GM19324 (cell line): ENCODE results near the gene NPC2.

ENCODE experiments used
- ATAC-seq: cut with Tn5 transposase; IDR thresholded peaks from one replicate; pipeline ENCODE4 v1.9.1; 2021; ENCODE audit warnings: mild to moderate bottlenecking, moderate library complexity; ENCODE audit not compliant: unreplicated experiment, low FRiP score

NPC2 gene

DNA sequence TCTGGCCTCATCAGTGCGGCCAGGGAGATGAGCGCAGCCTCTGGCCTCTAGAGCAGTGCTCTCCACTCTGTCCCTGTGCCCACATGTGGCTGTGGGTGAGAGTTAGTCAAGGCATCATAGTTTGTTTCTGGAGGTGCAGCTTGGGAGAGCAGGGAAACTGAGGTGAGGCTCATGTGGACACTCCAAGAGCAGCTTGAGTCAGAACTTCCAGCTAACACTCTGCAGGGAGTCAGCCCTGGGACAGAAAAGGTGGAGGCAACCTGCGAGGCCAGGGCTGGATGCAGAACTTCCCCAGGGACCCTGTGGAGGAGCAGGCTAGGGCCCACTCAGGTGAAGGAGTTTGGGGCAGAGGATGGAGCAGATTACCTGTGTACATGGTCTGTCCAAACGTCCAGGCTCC, 11.3 kb upstream of the NPC2 start:
- ATAC-seq, result no peak

DNA sequence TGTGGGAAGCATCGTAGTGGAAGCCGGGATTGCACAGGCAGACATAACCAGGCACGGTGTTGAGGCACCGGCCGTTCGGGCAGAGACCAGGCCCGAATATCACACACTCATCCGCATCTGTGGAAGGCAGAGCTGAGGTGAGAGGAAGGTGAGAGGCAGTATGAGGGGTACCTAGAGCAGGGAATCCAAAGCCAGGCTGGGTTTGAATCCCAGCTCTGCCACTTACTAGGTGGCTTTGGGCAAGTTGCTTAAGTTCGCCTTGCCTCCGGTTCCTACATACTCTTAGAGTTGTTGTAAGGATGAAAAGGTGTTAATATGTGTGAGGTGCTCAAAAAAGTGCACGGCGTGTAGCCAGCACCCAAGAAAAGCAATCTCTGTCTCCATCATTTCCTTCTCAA, 10.8 kb upstream of the NPC2 start:
- ATAC-seq, result no peak

DNA sequence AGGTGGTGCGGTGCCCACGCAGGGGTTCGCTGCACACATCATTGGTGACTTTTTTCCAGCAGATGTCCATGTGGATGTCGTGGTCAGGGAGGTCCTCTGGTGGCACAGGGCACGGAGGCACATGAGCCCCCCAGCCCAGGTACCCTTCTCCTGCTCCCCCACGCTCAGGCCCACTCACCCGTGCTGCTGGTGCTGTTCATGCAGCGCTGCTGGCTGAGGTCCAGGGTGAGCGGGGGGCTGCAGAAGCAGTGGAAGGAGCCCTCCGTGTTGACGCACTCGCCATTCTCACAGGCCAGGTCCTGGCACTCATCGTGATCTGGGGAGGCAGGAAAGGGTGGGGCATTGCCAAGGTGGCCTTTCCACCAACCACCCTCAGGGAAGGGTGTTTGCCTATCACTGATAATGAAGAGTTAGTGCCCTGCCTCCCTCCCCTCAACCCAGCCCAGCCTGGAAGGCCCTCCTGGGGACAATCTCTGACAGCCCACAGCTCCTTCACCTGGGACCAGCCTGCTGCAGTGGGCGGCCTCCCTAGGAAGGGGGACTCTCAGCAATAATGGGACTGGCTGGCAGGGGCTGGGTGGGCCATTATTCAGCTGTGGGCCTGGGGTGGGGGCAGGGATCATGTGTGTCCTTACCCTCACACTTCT, 10.3 kb upstream of the NPC2 start:
- ATAC-seq, result no peak

DNA sequence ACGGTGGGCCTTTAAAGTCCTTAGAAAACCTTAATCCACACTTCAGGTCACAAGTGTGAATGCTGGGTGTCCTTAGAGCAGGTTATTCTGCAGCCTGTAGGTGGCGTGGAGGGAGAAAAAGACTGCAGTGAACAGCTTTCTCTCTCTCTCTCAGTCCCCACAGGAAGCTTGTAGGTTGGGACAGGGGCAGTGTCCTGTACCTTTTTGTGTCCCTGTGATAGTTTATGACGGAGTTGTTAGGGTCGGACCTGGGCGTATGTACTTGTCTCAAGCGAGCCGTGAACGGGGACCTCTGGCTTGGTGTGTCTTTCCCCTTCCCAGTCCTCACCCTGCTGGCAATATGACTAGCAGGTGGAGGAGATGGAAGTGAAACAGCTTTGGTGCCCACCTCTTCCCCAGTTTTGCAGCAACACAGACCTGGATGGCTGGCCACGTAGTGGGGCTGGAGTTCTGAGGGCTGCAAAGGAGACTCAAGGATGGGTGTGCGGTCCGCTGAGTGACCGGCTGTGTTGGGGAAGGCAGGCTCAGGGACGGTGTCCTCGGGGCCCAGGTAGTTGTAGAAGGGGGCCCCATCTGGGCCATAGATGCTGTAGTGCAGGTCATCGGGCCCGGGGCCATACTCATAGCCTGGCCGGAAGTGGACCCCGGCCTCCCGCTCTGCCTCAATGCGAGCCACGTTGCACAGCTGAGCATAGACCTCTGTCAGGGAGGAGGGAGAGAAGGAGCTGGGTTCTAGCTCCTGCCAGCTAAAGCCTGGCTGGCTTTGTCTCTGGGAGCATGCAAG, 9.3 kb upstream of the NPC2 start:
- ATAC-seq, result no peak

DNA sequence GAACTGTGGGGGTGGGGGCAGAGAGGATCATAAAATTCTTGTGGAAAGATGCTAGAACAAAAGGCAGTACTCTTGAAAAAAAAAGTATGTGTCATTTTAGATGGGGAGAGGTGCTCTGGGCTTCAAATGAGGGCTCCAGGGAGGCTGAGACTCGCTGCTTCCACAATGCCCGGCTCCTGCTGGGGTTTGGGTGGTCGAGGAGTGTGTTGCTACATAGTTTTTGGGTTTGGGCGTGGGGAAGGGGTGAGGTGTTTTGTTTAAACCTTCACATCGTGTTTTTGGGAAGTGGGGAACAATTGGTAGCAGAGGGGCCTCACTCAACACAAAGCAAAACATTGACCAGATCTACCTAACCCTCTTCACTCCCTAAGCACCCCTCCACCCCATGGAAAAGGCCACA, 8.6 kb upstream of the NPC2 start:
- ATAC-seq, result no peak

- ATAC-seq, result no peak
Observed at GRCh38 chr14:74501135-74501614, 8.1 kb upstream of the NPC2 start.

GRCh38 chr14:74500417-74501134, 7.5 kb upstream of the NPC2 start:
- no peak for ATAC-seq

GRCh38 chr14:74495356-74495755, 2.3 kb upstream of the NPC2 start:
- ATAC-seq, result no peak

- ATAC-seq, result peak; percentile 91
Observed at GRCh38 chr14:74493343-74494261, 497 bp upstream of the NPC2 start, which contains the start of gene ISCA2. TSS of gene ISCA2 (plus strand) at chr14:74493765. CDS start at chr14:74493775, 10 bp downstream.

- no peak for ATAC-seq
Observed at GRCh38 chr14:74491956-74492775, 939 bp downstream of the NPC2 start.

- ATAC-seq, result no peak
Observed at GRCh38 chr14:74490486-74490885, 2.6 kb downstream of the NPC2 start.

DNA sequence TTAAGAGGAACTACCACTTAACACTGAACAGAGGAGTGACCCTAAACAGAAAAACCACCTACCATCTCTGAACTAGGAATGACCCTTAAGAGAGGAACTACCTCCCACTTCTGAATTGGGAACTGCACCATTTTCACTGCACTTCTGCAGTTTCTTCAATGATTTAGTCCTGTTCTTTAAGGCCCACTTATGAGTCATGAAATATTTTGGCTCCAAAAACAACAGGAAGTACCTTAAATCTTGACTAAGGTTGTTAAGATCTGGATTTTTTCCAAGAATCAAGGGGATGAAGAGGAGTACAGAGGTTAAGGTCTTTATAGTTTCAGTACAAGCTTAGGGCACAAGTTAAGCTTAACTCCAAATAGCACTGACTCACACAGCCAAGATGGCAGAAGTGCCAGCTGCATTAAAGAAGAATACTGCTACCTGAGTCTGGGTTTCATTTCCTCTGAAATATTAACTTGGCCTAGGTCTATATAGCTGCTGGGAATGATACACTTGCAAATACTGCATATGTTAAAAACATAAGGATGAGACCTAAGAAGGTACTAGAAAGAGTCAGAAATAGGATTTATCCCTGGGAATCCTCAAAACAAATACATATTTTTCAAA, 4.2 kb downstream of the NPC2 start:
- no peak for ATAC-seq

DNA sequence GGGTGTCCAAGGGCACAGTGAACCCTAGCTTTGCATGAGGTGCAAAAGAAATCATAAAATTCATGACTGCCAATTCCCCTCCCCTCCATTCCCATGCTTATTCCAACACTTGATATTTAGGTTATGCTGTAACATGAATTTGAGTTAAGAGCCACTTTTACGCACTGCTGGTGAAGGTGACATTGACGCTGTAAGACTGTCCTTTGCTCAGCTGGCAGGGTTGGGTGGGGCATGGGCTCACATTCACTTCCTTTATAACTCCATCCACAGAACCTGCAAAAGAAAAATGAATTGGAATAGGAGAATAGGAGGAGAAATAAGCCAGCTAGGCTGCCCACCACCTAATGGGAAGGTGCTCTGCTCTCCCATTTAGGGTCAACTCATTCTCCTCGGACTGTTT, 6.9 kb downstream of the NPC2 start:
- ATAC-seq, result no peak

- ATAC-seq, result no peak
Observed at GRCh38 chr14:74483321-74483720, 9.8 kb downstream of the NPC2 start.

DNA sequence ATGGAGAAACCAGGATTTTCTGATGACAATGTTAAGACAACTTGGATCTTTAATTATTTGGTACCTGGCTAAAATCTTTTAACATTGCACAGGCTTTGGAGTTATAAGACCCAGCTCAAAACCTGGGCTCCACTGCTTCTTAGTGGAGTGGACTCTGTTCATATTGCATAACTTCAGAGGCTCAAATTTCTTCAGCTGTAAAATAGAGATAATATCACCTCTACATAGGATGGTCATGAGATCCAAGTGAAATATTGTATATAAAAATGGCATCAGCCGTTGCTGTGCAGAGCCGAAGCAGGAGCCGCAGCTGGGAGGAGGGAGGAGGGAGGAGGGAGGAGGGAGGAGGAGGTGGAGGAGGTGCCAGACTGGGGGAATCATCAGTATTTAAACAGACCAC, 10.5 kb downstream of the NPC2 start:
- no peak for ATAC-seq

DNA sequence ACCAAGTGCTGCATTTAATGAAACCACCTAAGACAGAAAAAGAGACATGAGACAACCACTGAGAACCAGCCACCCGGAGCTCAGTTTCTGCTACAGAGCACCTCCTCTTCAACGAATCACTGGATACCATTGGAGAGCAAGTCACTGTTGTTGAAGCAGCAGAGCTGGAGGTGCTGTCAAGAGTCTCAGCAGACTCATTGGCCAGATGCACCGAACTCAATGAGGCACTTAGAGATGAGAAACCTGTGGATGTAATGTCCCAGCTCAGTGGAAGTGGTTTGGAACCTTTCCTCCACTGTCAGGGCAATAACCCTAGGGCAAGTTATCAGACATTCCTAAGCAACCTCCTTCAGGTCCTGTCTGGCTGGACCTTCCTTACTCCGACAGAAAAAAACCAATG, 13.1 kb downstream of the NPC2 start:
- ATAC-seq, result no peak

GRCh38 chr14:74478996-74479635, 14.0 kb downstream of the NPC2 start:
- no peak for ATAC-seq

GRCh38 chr14:74476607-74477006, 16.5 kb downstream of the NPC2 start:
- ATAC-seq, result no peak

DNA sequence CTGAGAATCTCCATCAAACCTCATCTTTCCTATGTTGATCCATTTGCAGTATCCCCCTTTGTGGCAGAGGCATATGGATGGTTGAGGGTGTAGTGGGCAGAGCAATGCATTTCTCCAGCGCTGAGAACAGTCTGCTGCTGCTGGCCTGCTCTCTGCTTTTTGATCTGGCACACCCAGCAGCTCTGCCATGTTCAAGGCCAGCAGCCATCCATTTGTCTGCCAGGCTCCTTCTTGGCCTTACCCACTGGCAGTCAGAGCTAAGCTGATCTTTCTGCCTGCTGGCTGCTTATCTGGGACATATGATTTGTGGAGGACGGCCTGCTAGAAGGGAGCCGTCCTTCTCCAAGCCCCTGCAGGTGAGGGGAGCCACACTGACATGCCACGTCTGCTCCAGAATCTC, 17.0 kb downstream of the NPC2 start:
- no peak for ATAC-seq
